Esophagus squamous epithelium (tissue), 4 donors: ENCODE measurements around the gene DNAJC15.
"Not testable (repeated sequence)": the region's sequence is repeated elsewhere in the genome, so short reads cannot be mapped to it uniquely, and the experiment has no call there.

Experiments
- POLR2A ChIP-seq, 4 donors: fragments of 450-650 bp; IDR thresholded peaks; one replicate each; pipeline ENCODE4 v1.6.1; 2017; ENCODE audit warnings: antibody characterized with exemption in 4 of 4, mild to moderate bottlenecking in 4 of 4, moderate library complexity in 3 of 4
- TF ChIP-seq, protein P1 (sequence below), 6 experiments: fragments of 450-650 bp in 4 of 6; fragments of 200-600 bp in 2 of 6; sonication (generic) in 2 of 6; IDR thresholded peaks; one replicate each; pipeline ENCODE4 v1.5.1; 2016 to 2019; ENCODE audit warnings: antibody characterized with exemption in 6 of 6, mild to moderate bottlenecking in 4 of 6, moderate library complexity in 4 of 6

DNA sequence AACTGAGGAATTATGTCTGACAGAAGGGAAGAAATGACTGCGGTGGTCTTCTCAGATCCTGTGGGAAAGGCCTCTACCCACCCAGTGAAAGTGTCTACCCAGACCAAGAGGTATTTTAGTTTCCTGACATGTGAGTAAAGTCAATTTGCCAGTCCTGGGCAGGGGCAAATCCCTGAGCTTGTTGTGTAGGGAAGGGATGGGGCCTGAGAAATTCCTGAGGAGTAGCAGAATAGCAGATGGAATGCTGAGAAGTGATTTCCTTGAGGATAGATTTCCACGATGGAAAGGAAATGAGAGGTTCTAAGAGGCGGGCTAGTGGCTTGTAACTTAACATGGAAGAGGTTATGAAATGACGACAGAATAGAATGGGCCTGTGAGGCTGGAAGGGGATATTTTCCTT, 37.4 kb downstream of the DNAJC15 start:
- TF ChIP-seq POLR2A (IDR thresholded peaks at IDR 0.05) = not testable (repeated sequence)
- TF ChIP-seq, protein P1, sequence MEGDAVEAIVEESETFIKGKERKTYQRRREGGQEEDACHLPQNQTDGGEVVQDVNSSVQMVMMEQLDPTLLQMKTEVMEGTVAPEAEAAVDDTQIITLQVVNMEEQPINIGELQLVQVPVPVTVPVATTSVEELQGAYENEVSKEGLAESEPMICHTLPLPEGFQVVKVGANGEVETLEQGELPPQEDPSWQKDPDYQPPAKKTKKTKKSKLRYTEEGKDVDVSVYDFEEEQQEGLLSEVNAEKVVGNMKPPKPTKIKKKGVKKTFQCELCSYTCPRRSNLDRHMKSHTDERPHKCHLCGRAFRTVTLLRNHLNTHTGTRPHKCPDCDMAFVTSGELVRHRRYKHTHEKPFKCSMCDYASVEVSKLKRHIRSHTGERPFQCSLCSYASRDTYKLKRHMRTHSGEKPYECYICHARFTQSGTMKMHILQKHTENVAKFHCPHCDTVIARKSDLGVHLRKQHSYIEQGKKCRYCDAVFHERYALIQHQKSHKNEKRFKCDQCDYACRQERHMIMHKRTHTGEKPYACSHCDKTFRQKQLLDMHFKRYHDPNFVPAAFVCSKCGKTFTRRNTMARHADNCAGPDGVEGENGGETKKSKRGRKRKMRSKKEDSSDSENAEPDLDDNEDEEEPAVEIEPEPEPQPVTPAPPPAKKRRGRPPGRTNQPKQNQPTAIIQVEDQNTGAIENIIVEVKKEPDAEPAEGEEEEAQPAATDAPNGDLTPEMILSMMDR (IDR thresholded peaks at IDR 0.05) = not testable (repeated sequence)
